Measurements from ENCODE around the gene BCL6B. TPM values are rescaled to one million over a fixed set of nuclear protein-coding genes. Genes with fewer than 3 reads are reported as not detected.

Gene BCL6B
- total RNA-seq, 1 donor from 2014 or later: 13.4 TPM

DNA sequence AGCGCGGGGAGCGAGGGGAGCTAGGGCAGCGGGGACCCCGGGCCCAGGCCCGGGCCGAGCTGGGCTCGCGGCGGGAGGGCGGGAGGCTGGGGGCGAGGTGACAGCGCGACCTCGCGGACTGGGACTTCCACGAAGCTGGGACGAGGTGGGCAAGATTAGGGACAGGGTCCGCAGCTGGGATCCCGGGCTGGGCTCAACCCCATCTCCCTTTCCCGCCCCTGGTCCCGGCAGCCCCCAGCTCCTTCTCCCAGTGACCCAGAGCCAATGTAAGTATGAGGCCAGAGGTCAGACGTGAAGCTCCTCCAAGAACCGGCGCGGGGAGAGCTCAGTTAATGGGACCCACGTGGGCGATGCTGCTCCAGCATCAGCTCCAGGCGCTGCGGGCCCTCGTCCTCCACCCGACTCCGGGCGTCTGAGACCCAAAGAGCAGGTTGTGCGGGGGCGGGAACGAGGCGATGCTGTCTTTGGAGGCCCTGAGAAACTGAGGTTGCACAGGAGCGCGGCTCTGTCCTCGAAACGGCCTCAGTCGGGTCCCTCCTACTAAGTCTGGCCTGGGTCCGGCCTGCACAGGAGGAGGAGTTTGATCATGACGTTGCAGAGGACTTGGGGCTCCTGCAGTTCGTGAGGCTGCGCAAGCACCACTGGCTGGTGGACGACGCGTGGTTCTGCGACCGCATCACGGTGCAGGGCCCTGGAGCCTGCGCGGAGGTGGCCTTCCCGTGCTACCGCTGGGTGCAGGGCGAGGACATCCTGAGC lies 26.4 kb upstream of the BCL6B start:
- Histone ChIP-seq H3K27ac (no peak overlapping the region), H3K4me1 (peaks cover 6% of the 10 kb centered on the region), H3K36me3 (peaks cover 44% of the 10 kb centered on the region), H3K4me3 (peak overlapping the region; percentile 34), H3K9me3 (no peaks in the 10 kb centered on the region), H3K27me3 (ENCODE audit: low read depth) (no peaks in the 10 kb centered on the region)
- DNase-seq: no peak
- ATAC-seq: peak; percentile 6 to 28
- TF ChIP-seq, protein P1, sequence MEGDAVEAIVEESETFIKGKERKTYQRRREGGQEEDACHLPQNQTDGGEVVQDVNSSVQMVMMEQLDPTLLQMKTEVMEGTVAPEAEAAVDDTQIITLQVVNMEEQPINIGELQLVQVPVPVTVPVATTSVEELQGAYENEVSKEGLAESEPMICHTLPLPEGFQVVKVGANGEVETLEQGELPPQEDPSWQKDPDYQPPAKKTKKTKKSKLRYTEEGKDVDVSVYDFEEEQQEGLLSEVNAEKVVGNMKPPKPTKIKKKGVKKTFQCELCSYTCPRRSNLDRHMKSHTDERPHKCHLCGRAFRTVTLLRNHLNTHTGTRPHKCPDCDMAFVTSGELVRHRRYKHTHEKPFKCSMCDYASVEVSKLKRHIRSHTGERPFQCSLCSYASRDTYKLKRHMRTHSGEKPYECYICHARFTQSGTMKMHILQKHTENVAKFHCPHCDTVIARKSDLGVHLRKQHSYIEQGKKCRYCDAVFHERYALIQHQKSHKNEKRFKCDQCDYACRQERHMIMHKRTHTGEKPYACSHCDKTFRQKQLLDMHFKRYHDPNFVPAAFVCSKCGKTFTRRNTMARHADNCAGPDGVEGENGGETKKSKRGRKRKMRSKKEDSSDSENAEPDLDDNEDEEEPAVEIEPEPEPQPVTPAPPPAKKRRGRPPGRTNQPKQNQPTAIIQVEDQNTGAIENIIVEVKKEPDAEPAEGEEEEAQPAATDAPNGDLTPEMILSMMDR (IDR thresholded peaks at IDR 0.05): no peak
- intact Hi-C loops (cut with DNase I): no loop called here

DNA sequence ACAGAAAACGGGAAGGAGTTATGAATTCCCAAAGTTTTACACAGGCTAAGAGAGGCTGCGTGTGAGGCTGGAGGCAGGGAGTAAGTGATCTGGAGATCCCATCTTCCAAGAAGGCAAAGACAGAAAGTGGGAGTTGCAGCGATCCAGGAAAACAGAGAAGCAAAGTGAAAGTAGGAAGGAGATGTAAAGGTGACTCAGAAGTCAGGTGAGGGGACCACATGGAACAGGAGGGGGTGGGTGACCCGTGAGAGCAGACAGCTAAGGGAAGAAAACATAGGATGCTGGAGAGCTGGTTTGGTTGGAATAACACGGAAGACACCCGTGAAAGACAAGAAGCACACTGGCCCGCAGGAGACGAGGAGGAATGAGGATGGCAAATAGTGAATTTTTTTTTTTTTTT lies 25.7 kb upstream of the BCL6B start:
- intact Hi-C loops (cut with DNase I): no loop called here
- Histone ChIP-seq H3K9me3 (no peaks in the 10 kb centered on the region), H3K36me3 (peaks cover 52% of the 10 kb centered on the region), H3K27ac (no peak overlapping the region), H3K4me1 (peaks cover 6% of the 10 kb centered on the region), H3K4me3 (no peak overlapping the region), H3K27me3 (ENCODE audit: low read depth) (no peaks in the 10 kb centered on the region)
- ATAC-seq: no peak
- DNase-seq: no peak
- TF ChIP-seq, protein P1 (IDR thresholded peaks at IDR 0.05): no peak

DNA sequence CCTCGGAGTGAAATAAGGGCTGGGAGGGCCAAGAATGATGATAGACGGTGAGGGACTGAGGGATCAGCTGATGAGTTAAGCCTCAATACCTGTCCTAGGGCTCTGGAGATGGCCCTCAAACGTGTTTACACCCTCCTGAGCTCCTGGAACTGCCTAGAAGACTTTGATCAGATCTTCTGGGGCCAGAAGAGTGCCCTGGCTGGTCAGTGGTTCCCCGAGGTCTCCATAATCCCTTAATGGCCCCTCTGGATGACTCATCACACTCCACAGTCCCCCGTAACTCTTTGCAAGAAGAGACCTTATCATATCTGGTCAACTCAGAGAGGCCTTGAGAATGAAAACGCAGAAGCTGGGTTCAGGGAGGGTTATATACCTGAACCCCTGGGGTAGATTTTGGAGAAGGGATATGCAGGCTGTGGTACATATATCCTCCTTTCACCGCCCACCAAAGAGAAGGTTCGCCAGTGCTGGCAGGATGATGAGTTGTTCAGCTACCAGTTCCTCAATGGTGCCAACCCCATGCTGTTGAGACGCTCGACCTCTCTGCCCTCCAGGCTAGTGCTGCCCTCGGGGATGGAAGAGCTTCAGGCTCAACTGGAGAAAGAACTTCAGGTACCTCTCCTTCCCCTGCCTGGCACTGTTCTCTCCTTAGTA lies 23.9 kb upstream of the BCL6B start:
- DNase-seq: no peak
- no peak for ATAC-seq
- Histone ChIP-seq H3K9me3 (no peaks in the 10 kb centered on the region), H3K27ac (no peak overlapping the region), H3K36me3 (peaks cover 67% of the 10 kb centered on the region), H3K4me1 (peaks cover 6% of the 10 kb centered on the region), H3K4me3 (no peak overlapping the region), H3K27me3 (ENCODE audit: low read depth) (no peaks in the 10 kb centered on the region)
- intact Hi-C loops (cut with DNase I): no loop called here
- TF ChIP-seq, protein P1 (IDR thresholded peaks at IDR 0.05): no peak

DNA sequence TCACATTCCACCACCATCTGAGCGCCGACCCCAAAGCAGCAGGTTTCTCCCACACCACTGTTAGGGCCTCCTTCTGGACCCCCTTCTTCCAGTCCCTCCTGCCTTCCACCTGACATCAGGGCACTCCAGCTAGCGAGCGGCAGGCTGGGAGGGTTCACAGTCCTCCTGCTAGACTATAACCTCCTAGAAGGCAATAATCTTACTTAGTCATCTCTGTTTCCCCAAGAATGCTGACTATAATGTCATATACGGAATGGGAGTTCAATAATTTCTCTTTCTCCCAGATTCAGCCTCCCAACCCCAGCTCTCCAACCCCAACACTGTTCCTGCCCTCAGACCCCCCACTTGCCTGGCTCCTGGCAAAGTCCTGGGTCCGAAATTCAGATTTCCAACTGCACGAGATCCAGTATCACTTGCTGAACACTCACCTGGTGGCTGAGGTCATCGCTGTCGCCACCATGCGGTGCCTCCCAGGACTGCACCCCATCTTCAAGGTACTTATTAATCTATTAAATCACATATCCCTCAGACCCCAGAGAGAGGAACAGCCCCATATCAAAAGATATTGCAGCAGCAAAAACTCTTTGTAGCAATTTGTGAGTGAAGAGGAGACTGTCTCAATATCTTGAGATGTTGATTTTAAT lies 21.4 kb upstream of the BCL6B start:
- no peak for ATAC-seq
- TF ChIP-seq, protein P1 (IDR thresholded peaks at IDR 0.05): peak; percentile 40
- H3K4me3 ChIP-seq: no peak overlapping the region
- H3K36me3 ChIP-seq: peaks cover 68% of the 10 kb centered on the region
- no peaks in the 10 kb centered on the region for H3K9me3 ChIP-seq
- no peaks in the 10 kb centered on the region for H3K4me1 ChIP-seq
- no peaks in the 10 kb centered on the region for H3K27me3 ChIP-seq (ENCODE audit: low read depth)
- intact Hi-C loops (cut with DNase I): loop anchor here (10.0 kb wide), 1 partner anchor 87 kb away; no protein-coding TSS in a partner anchor
- H3K27ac ChIP-seq: no peak overlapping the region
- DNase-seq: no peak

DNA sequence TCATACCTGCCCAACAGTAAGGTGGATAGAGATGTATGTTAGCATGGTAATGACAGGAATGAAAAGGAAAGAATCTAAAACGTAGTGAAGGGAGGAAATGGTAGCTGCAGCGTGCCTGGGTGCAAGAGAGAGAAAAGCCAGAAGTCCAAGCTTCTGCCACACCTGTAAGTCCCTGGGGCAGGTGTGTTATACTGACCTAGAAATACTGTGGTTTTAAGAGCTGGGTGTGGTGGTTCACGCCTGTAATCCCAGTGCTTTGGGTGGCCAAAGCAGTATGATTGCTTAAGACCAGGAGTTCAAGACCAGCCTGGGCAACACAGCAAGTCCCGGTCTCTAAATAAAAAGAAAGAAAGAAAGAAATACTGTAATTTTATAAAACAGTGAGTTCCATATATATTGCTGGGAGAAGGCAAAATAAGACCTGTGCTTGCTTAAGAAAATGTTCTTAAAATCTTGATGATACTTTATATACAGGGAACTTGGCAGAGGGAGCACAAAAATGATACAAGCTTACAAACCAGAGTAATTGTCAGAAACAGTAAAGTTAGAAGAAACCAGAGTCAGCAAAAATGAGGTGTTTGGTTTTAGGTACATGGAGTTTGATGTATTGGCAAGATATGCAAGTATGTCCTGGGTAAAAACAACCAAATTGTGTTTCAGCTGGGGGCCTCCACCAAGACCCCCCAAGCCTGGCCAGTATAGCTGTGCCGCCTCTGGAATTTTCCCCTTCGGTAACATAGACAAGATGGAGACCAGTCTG lies 20.4 kb upstream of the BCL6B start:
- Histone ChIP-seq H3K4me1 (no peaks in the 10 kb centered on the region), H3K9me3 (no peaks in the 10 kb centered on the region), H3K27ac (no peak overlapping the region), H3K36me3 (peaks cover 72% of the 10 kb centered on the region), H3K27me3 (ENCODE audit: low read depth) (no peaks in the 10 kb centered on the region), H3K4me3 (no peak overlapping the region)
- TF ChIP-seq, protein P1 (IDR thresholded peaks at IDR 0.05): no peak
- ATAC-seq (no peak), DNase-seq (no peak)
- intact Hi-C loops (cut with DNase I): loop anchor here (10.0 kb wide), 1 partner anchor 88 kb away; no protein-coding TSS in a partner anchor

Measured in lower lobe of right lung (tissue), 2 donors.